Measurements from ENCODE around the gene ABLIM1.

ABLIM1 gene

DNA sequence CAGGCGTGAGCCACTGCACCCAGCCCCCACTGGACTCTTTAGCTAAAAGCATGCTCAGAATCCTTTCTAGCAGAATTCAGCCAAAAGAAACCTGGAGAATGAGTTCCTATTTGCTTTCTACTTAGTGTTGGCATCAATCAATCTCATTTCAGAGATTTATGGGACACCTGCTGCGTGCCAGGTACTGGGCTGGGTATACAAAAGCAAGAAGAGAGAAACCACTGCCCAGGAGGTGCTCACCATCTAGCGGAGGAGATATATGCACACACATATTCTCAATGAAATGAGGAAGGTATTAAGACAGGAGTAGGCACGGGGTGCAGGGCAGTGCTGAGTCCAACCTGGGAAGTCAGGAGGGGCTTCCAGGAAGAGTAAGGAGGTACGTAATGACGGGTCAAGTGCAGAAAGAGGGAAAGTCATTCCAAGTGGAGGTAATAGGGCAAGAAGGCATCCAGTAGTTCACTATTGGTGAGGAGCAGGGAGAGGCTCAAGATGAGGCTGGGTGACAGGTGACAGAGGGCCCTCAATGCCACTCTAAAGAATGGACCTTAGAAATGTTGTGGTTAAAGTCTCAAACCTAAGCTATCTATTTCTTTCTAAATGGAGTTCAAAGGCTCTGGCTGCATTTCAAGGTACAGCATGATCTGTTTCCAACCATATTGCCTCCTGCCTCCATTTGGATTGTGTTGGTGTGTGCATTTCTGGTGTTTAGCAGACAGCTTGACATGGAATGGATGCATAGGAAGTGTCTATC is 22.1 kb downstream of the ABLIM1 start:
- TF ChIP-seq, protein P1, sequence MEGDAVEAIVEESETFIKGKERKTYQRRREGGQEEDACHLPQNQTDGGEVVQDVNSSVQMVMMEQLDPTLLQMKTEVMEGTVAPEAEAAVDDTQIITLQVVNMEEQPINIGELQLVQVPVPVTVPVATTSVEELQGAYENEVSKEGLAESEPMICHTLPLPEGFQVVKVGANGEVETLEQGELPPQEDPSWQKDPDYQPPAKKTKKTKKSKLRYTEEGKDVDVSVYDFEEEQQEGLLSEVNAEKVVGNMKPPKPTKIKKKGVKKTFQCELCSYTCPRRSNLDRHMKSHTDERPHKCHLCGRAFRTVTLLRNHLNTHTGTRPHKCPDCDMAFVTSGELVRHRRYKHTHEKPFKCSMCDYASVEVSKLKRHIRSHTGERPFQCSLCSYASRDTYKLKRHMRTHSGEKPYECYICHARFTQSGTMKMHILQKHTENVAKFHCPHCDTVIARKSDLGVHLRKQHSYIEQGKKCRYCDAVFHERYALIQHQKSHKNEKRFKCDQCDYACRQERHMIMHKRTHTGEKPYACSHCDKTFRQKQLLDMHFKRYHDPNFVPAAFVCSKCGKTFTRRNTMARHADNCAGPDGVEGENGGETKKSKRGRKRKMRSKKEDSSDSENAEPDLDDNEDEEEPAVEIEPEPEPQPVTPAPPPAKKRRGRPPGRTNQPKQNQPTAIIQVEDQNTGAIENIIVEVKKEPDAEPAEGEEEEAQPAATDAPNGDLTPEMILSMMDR (conservative IDR thresholded peaks at IDR 0.05; ENCODE audit: low read depth, low read length) = no peak
- no peak overlapping the region for H3K4me3 ChIP-seq (ENCODE audit: low read length)
- DNase-seq (ENCODE audit: low read depth) = no peak

DNA sequence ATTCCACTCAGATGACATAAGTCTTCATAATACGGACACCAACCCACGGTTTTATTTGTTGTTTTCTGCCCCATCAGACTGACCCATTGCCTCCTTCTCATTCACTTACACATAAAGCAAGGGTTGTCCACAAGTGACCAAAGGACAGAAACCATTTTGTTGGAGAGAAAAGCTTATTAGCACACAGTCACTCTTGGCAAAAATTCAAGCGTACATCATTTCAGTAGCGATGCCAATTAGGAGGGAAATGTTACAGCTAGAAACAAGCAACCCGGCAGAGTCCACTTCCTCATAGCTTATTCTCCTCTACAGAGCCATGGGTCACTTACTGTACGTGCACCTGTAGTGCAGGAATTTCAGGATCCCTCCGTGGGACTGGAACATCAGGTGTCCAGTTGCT is 23.0 kb downstream of the ABLIM1 start:
- no peak for DNase-seq (ENCODE audit: low read depth)
- TF ChIP-seq, protein P1 (conservative IDR thresholded peaks at IDR 0.05; ENCODE audit: low read depth, low read length) = no peak
- peak overlapping the region; percentile 19 for H3K4me3 ChIP-seq (ENCODE audit: low read length)

DNA sequence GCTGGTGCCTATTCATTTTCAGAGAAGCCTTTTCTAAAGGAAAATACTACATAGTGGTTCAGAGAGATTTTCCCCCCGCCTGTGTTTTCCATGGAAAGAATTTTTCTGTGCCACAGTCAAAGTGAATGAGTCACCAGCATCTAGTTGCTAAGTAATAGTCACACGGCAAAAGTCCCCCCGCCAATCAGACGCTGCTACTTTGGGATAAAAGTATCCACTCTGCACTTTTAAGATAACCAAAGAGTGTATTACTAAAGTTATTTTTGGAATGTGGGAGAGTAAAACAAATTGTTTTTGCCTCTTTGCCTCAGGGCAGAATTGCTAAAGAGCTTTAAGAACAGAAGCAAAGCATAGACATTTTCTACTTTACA is 23.5 kb downstream of the ABLIM1 start:
- DNase-seq (ENCODE audit: low read depth) = peak; percentile 93
- H3K4me3 ChIP-seq (ENCODE audit: low read length) = no peak overlapping the region
- TF ChIP-seq, protein P1 (conservative IDR thresholded peaks at IDR 0.05; ENCODE audit: low read depth, low read length) = no peak

DNA sequence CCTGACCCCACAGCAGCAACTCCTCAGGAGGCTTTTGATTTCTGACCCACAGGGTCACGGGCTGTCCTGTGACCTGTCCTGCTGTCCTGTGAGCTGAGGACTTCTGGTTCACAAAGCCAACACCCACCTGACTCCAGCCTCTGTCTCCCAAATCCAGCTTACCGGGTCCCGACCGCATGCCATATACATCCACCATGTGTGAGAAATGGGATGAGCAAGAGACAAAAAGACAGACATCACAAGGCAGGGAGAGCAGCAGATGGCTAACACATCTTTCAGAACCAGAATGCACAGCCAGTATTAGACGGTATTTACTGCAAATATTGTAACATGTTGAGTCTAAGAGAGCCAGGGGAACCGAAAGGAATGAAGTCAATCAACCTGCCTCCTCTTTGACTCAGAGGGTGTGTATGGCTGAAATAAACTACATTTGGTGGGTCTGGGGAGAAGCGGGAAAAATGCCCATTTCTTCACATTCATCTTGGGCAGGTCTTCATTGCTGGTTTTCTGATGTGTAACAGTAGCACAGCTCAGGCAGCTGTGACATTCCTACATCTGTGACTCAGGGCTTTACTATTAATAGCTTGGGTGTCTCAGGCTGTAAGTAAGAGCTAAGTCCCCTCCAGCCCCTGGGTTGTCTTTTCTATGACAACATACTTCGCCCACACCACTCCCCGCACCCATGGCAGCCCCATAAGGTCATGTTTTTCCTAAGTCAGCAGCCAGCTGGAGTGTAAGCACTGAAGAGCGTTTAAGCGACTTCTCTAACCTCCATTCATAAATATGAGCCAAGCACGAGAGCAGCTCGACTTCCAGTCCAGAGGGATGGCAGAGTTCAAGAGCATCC is 25.0 kb downstream of the ABLIM1 start:
- peak overlapping the region; percentile 9 for H3K4me3 ChIP-seq (ENCODE audit: low read length)
- peak; percentile 95 for DNase-seq (ENCODE audit: low read depth)
- TF ChIP-seq, protein P1 (conservative IDR thresholded peaks at IDR 0.05; ENCODE audit: low read depth, low read length) = no peak

DNA sequence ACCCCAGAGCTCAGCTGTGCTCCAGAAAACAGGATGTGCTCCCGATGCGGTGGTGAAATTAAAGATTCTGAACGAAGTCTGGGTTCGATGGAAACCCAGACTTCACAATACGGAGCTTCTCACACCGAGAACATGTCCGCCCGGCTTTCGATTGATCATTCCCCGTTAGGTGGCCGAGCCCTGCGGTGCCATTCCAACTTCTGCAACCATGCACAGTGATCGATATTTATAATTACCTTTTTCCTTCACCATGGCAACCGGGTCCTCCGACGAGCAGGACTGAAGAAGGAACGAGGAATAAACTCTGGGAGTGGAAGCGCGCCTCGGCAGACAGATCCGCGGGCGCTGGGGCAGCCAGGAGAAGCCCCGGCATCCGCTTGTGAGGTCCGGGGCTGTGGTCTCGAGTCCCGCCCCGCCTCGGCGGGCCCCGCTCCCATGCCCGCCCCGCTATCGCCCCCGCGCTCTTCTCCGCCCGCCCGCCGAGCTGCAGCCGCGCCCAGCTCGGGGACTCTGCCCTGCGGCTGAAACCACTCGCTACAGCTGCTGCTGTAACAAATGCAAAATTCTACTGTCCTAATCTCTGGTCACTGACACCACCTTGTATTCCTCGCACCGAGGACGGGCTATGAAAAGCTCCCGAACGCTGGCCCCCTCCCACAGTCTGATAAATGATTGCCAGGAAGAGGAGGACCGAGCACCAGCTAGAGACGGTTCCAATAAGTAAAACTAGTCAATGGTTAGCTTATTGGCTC is 26.2 kb downstream of the ABLIM1 start:
- DNase-seq (ENCODE audit: low read depth) = no peak
- H3K4me3 ChIP-seq (ENCODE audit: low read length) = peak overlapping the region; percentile 82
- TF ChIP-seq, protein P1 (conservative IDR thresholded peaks at IDR 0.05; ENCODE audit: low read depth, low read length) = no peak

DNA sequence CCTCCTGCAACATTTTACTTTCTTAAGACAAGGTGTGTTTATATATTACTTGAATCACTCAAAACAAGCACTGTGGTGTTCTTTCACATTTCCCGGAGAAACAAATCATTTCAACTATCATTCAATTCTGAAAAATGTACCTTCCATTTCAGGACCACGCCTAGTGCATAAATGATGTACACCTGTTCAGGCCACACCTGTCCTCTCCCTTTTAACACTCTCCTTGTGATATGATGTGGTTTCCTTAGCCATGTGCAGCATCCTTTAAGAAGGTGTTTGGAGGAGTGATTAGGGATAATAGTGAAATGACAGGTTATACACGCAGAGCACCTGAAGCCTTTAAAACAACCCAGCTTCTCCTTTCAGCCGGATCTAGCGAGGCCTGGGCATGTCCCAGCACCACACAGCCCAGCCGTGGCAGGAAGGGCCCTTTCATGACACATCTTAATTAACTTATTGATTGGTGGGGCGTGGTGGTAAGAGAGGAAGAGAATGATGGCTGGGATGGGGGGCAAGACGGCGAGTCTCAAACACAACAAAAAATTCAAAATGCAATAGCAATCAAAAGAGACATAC is 26.9 kb downstream of the ABLIM1 start:
- no peak for DNase-seq (ENCODE audit: low read depth)
- peak overlapping the region; percentile 82 for H3K4me3 ChIP-seq (ENCODE audit: low read length)
- TF ChIP-seq, protein P1 (conservative IDR thresholded peaks at IDR 0.05; ENCODE audit: low read depth, low read length) = no peak
